ENCODE measurements around the gene LIN28B.

- TF ChIP-seq POLR2A (IDR thresholded peaks at IDR 0.05): no peak
- TF ChIP-seq, protein P1, sequence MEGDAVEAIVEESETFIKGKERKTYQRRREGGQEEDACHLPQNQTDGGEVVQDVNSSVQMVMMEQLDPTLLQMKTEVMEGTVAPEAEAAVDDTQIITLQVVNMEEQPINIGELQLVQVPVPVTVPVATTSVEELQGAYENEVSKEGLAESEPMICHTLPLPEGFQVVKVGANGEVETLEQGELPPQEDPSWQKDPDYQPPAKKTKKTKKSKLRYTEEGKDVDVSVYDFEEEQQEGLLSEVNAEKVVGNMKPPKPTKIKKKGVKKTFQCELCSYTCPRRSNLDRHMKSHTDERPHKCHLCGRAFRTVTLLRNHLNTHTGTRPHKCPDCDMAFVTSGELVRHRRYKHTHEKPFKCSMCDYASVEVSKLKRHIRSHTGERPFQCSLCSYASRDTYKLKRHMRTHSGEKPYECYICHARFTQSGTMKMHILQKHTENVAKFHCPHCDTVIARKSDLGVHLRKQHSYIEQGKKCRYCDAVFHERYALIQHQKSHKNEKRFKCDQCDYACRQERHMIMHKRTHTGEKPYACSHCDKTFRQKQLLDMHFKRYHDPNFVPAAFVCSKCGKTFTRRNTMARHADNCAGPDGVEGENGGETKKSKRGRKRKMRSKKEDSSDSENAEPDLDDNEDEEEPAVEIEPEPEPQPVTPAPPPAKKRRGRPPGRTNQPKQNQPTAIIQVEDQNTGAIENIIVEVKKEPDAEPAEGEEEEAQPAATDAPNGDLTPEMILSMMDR (IDR thresholded peaks at IDR 0.05): no peak
Measured at GRCh38 chr6:105069821-105070445, 113.0 kb downstream of the LIN28B start.
